Caki2 (cell line): ENCODE measurements around the gene RAB4B. TPM values are rescaled to one million over a fixed set of nuclear protein-coding genes. Genes with fewer than 3 reads are reported as not detected.
"Not testable (repeated sequence)": the region's sequence is repeated elsewhere in the genome, so short reads cannot be mapped to it uniquely, and the experiment has no call there.

Experiments used
- DNase-seq: peaks from one replicate; pipeline ENCODE4 v3.0.0-alpha.2; 2015; ENCODE audit warnings: low read depth
- in situ Hi-C: cut with HindIII; loops from 2 replicates; pipeline ENCODE4 v1.10.0; 2016; ENCODE audit warnings: low sequenced_read_pairs, low pct_unique_long_range_greater_than_20kb, mixed read lengths
- total RNA-seq: library from RNA; depleted of rRNA; stranded (reverse); fragments of >200 nt; shearing (Covaris generic); gene quantifications from 2 replicates; pipeline ENCODE4 v1.2.3, GENCODE V29; 2014; ENCODE audit warnings: low replicate concordance; rRNA removed

The RAB4B gene, protein sequence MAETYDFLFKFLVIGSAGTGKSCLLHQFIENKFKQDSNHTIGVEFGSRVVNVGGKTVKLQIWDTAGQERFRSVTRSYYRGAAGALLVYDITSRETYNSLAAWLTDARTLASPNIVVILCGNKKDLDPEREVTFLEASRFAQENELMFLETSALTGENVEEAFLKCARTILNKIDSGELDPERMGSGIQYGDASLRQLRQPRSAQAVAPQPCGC
- total RNA-seq, result 62.7 and 79.7 TPM in 2 replicates

DNA sequence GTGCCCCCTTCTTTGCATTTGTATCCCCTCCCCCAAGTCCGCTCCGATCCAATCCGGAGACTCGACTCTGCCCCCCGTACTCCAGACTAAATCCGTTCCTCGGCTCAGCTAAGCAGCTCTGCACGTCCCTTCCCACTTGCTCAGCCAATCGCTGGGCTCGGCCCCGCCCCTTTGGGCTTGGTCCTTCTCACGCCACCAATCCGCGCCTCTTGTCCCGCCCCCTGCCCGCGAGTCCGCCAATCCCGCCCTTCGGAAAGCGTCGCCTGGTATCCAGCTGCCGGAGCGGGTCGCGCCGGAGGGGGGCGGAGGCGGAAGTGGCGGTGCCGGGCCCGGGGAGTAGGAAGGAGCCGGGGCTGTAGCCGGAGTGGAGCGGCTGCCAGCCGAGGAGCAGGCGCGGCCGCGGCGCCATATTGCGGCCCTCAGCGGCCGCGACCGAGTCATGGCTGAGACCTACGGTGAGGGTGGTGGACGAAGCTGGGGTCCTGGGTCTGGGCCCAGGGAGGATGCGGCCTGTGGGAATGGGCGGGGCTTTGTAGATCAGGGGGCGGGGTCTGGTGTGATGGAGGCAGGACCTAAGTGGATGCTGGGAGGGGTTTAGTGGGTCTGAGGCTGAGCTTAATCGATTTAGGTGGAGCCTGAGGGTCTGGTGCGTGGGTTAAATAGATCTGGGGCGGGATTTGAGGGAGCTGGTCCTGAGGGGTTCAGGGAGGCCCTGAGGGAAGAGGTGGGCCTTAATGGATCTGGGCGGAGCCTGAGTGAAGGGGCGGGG lies at the start of gene RAB4B:
Gene RAB4B, plus strand, starts transcription at position 311 of the 769 bp plus-strand sequence. Its CDS starts 129 bp downstream, at position 440.
- peak; percentile 100 for DNase-seq
- in situ Hi-C loops, result no loop called here

DNA sequence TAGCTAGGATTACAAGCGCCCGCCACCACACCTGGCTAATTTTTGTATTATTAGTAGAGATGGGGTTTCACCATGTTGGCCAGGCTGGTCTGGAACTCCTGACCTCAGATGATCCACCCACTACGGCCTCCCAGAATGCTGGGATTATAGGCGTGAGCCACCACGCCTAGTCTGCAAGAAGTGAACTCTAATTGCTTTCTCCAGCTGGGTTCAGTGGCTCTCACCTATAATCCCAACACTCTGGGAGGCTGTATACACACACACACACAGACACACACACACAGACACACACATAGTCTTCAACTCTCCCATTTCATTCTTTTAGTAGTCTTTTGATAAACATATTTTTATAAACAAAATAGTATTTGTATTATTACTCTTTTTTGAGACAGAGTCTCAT lies 48.0 kb upstream of the RAB4B start:
- in situ Hi-C loops, DNase-seq: not testable (repeated sequence)

DNA sequence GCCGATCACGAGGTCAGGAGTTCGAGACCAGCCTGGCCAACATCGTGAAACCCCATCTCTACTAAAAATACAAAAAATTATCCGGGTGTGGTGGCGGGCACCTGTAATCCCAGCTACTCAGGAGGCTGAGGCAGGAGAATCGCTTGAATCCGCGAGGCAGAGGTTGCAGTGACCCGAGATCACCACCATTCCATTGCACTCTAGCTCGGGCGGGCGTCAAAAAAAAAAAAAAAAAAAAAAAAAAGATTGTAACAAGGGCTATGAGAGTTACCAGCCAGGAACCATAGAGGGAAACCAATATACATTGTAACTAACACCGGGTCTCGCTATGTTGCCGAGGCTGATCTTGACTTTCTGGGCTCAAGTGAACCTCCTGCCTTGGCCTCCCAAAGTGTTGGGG lies 45.7 kb upstream of the RAB4B start:
- in situ Hi-C loops, result not testable (repeated sequence)

DNA sequence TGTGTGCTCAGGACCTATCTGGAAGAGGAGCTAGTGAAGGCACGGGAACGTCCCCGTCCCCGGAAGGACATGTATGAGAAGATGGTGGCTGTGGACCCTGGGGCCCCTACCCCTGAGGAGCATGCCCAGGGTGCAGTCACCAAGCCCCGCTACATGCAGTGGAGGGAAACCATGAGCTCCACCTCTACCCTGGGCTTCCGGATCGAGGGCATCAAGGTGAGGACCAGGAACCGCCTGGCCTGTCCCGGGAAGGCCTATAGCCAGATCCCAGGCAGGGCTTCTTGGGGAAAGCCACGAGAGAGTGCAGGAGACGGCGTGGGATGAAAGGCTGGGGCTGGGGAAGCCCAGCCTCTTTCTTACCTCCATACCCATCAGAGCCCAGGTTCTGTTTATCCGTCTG lies 44.9 kb upstream of the RAB4B start:
- in situ Hi-C loops, result no loop called here
- DNase-seq, result no peak

More for the DNA sequence above, 45.7 kb upstream of the RAB4B start:
- not testable (repeated sequence) for DNase-seq

DNA sequence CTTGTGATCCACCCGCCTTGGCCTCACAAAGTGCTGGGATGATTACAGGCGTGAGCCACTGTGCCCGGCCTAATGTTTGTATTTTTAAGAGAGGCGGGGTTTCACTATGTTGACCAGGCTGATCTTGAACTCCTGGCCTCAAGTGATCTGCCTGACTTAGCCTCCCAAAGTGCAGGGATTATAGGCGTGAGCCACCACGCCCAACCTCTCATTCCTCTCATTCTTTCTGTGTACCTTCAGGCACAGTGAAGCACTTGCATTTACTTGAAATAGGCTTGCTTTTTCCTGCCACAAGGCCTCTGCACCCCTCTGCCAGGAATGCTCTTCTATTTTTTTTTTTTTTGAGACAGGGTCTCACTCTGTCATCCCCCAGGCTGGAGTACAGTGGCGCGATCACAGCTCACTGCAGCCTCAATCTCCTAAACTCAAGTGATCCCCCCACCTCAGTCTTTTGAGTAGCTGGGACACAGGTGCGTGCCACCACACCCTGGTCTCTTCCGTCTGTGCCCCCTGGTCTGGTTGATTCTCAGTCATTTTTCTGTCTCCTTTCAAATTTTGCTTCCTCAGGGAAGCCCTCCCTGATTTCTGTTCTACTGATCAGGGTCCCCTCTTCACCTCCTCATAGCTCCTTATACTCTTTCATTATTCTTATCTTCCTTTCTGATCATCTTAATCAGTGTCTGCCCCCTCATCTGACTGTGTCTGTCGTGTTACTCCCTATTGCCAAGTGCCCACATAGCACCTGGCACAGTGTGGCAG lies 42.9 kb upstream of the RAB4B start:
- in situ Hi-C loops, result no loop called here
- DNase-seq, result no peak

DNA sequence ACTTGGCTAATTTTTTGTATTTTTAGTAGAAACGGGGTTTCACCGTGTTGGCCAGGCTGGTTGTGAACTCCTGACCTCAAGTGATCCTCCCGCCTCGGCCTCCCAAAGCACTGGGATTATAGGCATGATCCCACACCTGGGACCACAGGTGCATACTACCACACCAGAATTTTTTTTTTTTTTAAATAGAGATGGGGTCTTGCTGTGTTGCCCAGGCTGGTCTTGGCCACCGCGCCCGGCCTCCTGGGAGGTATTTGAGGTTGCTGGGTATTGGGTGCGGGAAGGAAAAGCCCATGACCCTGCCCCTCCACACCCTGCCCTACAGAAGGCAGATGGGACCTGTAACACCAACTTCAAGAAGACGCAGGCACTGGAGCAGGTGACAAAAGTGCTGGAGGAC lies 41.4 kb upstream of the RAB4B start:
- no peak for DNase-seq
- in situ Hi-C loops, result no loop called here

DNA sequence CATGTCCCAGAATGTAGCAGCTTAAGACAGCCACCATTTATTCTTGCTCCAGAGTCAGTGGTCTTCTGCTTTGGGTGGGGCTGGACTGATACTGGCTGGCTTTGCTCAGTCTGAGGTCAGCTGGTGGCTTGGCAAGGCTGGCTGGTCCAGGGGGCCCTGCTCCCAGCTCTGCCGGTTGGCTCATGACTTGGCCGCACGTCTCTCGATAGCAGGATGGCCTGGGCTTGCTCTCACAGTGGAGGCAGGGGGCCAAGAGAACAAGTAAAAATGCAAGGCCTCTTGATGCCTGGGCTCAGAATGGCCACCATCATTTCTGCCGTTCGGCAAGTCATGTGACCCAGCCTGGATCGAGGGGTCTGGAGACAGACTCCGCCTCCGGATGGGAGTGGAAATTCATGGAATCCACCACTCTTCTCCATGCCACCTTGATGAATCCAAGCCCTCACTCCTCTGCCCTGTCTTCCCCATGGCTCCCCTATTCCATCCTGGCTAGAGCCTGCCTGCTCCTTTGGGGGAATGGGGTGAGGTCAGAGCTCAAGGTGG lies 40.9 kb upstream of the RAB4B start:
- DNase-seq, result no peak
- in situ Hi-C loops, result no loop called here

DNA sequence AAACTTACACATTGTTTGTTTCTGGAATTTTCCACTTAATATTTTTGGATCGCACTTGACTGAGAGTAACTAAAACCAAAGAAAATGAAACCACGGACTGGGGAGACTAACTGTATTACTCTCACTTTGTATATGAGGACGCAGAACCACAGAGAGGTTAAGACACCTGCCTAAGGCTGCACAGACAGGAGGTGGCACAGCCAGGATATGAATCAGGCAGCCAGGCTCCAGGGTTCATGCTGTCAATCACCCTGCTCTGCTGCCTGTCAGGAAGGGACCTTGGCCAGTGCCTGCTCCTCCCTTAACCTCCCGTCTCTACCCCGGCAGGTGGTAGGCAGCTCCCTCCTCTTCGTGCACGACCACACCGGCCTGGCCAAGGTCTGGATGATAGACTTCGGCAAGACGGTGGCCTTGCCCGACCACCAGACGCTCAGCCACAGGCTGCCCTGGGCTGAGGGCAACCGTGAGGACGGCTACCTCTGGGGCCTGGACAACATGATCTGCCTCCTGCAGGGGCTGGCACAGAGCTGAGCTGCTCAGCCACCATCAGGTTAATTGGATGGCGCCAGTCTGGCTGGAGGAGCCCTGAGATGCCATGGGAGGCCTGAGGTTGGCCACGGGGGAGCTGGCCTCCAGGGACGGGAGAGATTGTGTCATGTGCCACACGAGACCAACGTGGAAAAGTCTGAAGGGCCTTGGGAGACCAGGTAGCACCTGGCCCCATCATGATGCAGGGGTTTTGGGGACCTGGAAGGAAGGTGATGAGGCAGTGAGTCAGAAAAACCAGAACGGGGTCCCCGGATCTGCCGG lies 38.8 kb upstream of the RAB4B start:
- DNase-seq, result no peak

DNA sequence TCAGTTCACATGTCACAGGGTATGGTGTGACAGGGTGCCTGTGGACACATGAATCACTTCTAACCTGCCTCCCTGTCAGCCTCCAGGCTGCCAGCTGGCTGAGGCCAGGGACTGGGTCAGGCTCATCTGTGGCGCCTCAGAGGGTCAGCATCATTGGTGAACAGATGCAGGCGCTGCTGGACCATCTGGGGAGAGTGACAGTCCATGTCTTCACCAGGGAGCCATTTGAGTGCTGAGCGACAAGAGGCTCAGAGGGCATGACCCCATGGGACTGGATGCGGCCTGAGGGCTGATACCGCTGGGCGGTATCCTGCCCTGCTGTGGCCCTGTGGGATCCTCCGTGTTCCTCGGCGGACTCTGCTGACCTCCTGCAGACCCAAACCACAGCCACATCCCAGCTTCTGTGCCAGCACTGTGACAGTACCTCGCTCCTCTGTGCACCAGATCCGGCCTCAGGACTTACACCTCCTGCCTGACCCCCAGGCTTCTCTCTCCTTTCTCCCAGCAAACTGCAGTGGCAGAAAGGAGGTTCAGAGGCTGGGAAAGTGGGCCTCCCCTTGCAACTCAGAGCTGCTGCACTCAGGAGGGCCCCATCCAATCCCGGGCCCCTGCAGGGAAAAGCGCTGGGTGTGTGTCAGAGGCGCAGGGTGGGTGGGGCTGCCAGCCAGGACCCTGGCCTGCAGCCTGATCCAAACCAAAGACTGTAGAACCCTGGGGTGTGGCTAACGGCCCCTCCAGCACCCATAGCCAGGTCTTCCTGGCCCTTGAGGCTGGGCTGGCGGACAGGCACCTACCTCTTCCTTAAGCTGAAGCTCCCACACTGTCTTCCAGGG lies 38.0 kb upstream of the RAB4B start:
- DNase-seq, result no peak

More for the DNA sequence above, 38.8 kb upstream of the RAB4B start:
- in situ Hi-C loops, result no loop called here

DNA sequence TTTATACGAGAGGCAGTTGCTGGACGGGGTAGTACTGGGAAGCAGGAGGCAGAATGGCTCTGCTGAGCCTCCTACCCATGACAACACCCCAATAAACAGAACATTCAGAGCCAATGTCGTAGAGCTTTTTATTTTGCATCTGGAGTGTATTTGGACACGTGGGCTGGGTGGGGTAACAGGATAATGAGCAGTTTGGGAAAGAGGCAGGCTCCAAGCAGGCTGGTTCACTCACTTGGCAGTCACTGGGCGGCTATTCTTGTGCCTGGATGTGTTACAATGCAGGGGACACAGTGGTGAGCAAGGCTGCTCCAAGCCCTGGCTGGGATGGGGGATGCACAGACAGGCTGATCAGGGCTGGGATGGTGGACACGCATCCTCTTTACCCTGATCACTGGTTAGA lies 37.3 kb upstream of the RAB4B start:
- DNase-seq, result no peak
- in situ Hi-C loops, result no loop called here

More for the DNA sequence above, 38.0 kb upstream of the RAB4B start:
- in situ Hi-C loops, result no loop called here

DNA sequence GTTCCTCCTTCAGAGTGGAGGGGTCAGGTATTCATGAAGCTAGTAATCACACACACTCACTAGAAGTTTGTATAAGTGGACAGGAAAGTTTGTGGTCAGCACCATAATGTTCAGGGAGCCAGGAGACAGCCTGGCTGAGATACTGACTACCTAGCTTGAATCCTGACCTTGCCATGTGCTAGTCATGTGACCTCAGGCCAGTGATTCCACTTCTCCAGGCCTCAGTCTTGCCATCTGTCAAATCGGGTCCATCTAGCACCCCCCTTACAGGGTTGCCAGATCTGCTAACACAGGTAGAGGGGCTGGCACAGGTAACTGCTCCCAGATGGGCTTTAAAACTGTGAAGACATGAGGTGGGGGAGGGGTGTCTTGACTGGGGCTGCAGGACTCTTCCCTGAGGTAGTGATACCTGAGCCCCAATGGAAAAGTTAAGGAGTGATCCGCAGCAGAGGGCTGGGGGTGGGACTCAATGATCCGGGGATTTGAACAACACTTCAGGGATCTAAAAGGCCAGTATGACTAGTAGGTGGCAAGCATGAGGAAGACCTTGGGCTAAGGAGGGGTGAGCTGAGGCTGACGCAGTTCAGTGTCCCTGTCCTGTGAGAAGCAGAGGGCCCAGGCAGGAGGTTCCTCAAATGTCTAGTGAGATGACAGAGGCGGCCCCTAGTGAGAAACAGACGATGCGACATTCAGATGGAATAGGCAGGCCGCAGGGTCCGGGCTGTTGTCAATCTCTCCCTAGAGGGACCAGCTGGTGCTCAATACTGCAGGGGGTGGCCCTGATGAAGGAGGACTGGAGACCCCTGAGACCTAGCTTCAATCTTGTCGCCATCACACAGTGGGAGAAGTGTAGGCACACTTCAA lies 36.3 kb upstream of the RAB4B start:
- in situ Hi-C loops, result no loop called here

DNA sequence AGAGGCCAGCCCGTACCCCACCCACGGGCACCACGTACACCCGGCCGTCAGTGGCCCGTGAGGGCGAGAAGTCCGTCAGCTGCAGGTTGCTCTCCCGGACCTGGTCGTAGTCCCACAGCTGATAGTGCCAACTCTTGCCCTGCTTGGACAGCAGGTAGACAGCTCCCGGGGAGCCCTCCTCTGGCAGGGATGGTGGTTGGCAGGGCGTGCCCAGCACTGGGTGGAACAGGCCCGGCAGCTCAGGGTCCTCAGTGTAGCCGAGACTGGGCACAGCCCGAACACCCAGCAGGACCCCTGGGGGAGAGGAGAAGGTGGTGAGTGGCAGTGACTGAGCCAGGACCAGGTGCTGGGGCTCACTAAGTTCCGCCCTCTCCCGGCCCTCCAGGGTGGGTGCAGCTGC lies 35.6 kb upstream of the RAB4B start:
- DNase-seq, result no peak
- in situ Hi-C loops, result no loop called here

More for the DNA sequence above, 36.3 kb upstream of the RAB4B start:
- DNase-seq, result no peak

DNA sequence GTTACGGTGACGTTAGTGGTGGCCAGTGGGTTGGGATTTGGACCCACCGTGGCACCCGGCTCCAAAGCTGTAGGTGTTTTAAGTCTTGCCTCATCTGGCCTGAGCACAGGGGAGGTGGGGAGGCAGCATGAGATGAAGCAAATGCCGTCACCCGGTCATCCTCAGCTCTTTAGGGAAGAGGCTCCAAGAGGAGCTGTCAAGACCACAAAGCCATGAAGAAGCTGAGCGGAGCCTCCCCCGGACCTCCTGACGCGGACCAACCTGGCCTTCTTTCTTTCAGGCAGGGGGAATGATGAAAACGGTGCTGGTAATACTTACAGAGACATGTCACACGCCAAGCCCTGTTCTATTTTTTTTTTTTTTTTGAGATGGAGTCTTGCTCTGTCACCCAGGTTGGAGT lies 35.2 kb upstream of the RAB4B start:
- no peak for DNase-seq
- in situ Hi-C loops, result no loop called here

DNA sequence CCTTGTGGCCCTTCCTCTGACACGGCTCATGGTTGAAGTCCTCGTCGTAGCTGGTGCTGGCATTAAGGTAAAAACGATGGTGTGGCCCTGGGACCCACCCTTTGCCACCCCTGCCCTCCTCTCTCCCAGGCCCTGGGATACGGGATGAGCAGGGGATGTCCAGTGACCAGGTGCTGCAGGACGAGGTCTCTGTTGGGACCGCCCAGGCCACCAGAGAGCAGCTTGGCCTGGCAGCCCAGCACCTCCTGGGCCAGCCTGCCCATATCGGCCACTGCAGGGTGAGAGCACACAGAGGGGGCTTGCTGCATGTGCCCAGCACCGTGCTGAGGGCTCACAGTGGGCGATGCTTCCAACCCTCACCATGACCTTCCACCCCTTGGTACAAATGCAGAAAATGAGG lies 34.1 kb upstream of the RAB4B start:
- in situ Hi-C loops, result no loop called here
- no peak for DNase-seq

DNA sequence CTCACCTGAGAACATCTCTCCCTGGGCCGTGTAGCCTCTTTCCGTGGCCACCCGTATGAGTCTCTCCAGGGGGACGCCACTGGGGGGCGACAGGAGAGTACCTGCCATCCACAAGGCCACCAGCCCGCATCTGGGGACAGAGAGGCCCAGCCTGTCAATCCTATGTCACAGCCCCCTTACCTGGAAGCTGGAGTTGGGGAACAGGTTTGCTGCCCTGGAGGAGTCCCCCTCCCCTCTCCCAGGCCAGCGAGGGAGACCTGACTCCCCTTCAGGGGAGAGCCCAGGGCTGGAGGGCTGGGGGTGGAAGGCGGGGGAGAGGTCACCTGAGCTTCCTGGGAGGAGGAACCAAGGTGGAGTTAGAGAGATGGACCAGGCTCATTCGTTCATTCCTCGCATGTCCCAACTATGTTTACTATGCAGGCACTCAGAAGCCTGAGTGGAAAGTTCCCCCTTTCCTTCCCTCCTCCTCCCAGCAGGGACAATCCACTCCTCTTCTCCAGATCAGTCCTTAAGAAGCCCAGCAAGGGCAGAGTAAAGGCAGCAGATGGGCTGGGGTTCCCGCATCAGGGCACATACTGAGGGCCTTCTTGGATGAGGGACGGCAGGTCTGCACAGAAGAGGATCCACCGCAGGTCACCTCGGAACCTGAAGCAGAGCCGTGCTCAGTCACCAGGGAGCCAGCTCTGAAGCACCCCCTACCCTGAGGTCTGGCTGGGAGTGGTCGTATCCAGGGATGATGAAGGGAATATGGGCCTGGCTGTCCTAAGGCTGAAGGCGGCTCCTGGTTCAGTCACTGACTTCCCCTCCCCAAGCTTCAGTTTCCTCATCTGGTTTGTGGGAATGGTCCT lies 33.3 kb upstream of the RAB4B start:
- no peak for DNase-seq
- in situ Hi-C loops, result no loop called here

DNA sequence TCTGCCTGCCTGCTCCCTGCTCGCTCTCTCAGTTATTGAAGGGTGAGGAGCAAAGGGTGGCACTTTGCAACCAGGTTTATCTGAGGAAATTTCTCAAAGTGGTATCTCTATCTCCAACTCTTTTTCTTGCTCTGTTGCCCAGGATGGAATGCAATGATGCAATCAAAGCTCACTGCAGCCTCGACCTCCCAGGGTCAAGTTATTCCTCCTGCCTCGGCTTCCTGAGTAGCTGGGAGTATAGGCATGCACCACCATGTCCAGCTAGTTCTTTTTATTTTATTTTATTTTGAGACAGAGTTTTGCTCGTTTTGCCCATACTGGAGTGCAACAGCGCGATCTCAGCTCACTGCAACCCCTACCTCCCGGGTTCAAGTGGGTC lies 32.7 kb upstream of the RAB4B start:
- DNase-seq, result peak; percentile 44
- in situ Hi-C loops, result no loop called here
